ENCODE data around the gene PLET1.

The PLET1 gene

DNA sequence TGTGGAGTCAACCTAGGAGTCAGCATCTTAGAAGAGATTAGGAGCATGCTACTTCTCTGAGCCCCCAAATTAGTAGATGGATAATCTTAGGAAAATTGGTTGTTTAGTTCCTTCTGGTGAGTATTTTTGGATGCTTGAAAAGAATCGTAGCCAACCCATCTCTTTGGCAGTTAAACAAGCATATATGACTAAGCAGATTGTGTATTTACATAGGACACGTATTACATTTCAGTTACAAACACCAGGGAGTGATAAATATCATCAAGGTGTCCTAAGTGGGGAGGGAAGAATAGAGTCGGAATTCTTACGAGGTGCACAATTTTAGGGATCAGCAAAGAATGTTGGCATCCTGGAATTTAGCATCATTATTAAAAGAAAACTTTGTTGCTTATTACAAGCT, 13.5 kb downstream of the PLET1 start:
- H3K27ac ChIP-seq = no peak overlapping the region
- no peak for TF ChIP-seq ZFX (IDR thresholded peaks at IDR 0.05; ENCODE audit: borderline replicate concordance)

DNA sequence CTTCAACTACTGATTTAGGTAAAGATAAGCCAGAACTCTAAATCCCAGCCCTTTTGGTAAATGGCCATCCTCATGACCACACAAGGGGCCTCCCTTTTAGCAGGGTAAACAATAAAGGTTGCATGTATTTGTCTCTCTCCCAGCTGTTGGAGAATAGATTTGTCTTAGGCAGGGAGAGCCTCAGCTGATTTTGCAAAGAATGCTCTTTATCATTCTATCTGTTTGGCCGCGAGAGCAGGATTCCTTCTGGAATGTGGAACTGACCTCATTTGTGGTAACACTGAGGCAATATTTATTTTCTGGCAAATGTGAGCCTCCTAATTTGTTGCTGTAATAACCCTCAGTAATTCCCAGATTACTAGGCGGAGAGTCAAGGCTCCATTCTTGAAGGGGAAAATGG, 19.2 kb downstream of the PLET1 start:
- TF ChIP-seq ZFX (IDR thresholded peaks at IDR 0.05; ENCODE audit: borderline replicate concordance) = no peak
- TF ChIP-seq, protein P1, sequence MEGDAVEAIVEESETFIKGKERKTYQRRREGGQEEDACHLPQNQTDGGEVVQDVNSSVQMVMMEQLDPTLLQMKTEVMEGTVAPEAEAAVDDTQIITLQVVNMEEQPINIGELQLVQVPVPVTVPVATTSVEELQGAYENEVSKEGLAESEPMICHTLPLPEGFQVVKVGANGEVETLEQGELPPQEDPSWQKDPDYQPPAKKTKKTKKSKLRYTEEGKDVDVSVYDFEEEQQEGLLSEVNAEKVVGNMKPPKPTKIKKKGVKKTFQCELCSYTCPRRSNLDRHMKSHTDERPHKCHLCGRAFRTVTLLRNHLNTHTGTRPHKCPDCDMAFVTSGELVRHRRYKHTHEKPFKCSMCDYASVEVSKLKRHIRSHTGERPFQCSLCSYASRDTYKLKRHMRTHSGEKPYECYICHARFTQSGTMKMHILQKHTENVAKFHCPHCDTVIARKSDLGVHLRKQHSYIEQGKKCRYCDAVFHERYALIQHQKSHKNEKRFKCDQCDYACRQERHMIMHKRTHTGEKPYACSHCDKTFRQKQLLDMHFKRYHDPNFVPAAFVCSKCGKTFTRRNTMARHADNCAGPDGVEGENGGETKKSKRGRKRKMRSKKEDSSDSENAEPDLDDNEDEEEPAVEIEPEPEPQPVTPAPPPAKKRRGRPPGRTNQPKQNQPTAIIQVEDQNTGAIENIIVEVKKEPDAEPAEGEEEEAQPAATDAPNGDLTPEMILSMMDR (IDR thresholded peaks at IDR 0.05) = no peak
- no peak overlapping the region for H3K27ac ChIP-seq

DNA sequence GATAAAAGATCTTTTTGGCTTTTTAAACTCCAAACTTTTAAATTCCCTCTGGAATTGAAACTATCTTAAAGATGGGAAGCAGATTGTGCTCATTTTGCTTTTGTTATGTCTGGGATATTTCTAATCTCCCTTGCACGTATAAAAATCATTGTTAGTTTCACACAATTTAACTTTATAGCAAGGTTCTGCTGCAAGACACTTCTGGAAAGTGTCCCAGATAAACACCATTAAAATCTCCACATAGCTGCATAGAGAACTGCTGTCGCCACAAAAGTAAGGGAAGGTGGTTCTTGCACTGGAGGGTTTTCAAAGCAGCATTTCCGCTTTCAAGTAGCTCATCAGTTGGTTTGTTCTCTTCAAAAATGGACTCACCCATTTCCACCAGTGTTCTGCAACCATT, 22.6 kb downstream of the PLET1 start:
- TF ChIP-seq ZFX (IDR thresholded peaks at IDR 0.05; ENCODE audit: borderline replicate concordance) = no peak
- TF ChIP-seq, protein P1 (IDR thresholded peaks at IDR 0.05) = no peak
- no peak overlapping the region for H3K27ac ChIP-seq

DNA sequence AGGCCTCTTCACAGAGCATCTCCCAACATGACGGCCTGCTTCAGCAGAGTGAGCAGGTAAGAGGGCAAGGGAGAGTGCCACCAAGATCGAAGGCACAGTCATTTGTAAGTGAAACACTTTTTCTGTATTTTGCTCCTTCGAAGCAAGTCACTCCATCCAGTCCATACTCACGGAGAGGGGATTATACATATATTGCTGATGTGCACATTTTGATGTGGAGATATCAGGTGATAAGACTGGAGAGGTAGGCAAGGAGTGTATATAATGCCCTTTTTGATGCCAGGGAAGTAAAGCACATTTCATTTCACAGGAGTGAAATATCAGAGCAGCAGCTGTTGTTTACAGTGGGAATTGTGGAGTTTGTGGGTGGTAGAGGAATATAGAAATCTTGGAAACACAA, 23.2 kb downstream of the PLET1 start:
- H3K27ac ChIP-seq = no peak overlapping the region
- TF ChIP-seq ZFX (IDR thresholded peaks at IDR 0.05; ENCODE audit: borderline replicate concordance) = no peak
- TF ChIP-seq, protein P1 (IDR thresholded peaks at IDR 0.05) = no peak

DNA sequence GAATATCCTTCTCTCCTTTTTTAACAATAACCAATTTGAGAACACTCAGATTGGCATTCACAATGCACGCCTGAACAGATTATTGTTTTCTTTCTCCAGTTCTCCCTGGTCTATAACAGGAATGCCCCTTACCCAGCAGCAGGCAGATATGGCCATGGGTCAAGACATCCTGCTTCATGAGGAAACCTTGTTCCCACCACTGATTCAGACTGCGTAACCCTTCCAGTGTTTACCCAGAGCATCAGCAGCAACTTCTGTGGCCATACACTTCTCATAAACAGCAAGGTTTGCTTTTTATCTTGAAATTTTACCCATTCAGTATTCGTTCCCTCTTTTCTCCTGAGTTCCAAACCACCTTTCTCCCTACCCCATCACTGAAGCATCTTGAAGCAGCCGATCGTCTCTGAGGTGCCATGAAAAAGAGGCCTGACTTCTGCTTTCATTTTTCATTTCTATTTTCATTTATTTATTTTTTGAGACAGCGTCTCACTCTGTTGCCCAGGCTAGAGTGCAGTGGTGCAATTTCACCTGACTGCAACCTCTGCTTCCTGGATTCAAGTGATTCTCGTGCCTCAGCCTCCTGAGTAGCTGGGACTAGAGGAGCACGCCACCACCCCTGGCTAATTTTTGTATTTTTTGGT, 24.8 kb downstream of the PLET1 start:
- TF ChIP-seq ZFX (IDR thresholded peaks at IDR 0.05; ENCODE audit: borderline replicate concordance) = no peak
- TF ChIP-seq, protein P1 (IDR thresholded peaks at IDR 0.05) = no peak
- no peak overlapping the region for H3K27ac ChIP-seq

DNA sequence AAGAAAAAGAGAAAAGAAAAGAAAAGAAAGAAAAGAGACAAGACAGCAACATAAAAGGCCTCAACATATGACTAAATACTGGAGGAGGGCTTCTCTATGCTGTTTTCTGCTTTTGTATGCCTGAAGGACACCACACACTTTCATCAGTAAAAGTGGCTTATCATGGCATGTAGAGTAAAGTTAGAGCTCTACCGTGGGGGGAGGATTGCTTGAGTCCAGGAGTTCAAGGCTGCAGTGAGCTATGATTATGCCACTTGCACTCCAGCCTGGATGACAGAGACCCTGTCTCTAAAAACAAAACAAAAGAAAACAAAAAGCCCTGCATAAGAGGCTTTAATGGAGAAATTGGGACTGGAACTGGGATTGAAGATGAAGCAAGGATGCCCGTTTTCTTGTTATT, 28.7 kb downstream of the PLET1 start:
- no peak for TF ChIP-seq ZFX (IDR thresholded peaks at IDR 0.05; ENCODE audit: borderline replicate concordance)
- TF ChIP-seq, protein P1 (IDR thresholded peaks at IDR 0.05) = no peak
- no peak overlapping the region for H3K27ac ChIP-seq

DNA sequence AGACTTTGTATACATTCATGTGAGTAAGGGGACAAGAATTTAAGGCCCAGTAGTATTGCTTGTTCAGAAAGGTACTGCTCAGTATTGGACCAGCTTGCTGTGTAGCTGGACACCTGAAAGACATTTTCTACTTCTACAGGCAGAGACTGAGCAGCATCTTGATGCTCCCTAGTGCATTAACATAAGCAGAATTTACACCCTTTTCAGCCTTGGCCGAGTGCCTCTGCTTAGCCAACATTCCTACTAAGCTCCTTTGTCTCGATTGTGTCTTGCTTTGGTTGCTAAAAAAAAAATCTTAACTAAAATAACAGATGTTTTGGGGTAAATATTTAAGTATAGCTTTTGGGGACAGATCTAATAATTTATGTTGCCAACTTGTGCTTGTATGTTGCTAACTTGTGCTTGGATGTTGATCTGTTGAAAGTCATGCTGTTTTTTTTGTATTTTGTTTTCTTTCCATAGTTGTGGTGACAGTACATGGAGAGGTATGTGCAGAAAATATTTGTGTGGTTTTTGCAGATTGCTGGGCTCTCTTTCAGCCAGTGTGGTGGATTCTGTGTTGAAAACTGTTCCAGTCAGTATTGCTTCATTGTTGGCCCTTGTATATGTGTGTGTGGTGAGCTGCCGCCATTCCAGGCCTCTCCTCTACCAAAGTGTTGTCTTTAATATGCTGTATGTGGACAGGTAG, 30.8 kb downstream of the PLET1 start:
- TF ChIP-seq, protein P1 (IDR thresholded peaks at IDR 0.05) = no peak
- TF ChIP-seq ZFX (IDR thresholded peaks at IDR 0.05; ENCODE audit: borderline replicate concordance) = no peak
- no peak overlapping the region for H3K27ac ChIP-seq

Measured in 22Rv1 (cell line).